Ishikawa (cell line): ENCODE data around the gene MEX3B.

Source experiments
- CREB1 ChIP-seq: IDR thresholded peaks from 2 replicates; pipeline ENCODE4 v1.6.1; 2012; ENCODE audit warnings: low read depth
- EGR1 ChIP-seq: IDR thresholded peaks from 2 replicates; pipeline ENCODE4 v1.6.1; 2012
- EP300 ChIP-seq: IDR thresholded peaks from 2 replicates; pipeline ENCODE4 v1.6.1; 2012; ENCODE audit warnings: borderline replicate concordance
- FOXM1 ChIP-seq: IDR thresholded peaks from 2 replicates; pipeline ENCODE4 v1.6.1; 2012; ENCODE audit warnings: low read depth, borderline replicate concordance
- NFIC ChIP-seq: IDR thresholded peaks from 2 replicates; pipeline ENCODE4 v1.6.1; 2012
- TAF1 ChIP-seq: IDR thresholded peaks from 2 replicates; pipeline ENCODE4 v1.6.1; 2012; ENCODE audit warnings: low read depth, mild to moderate bottlenecking
- TEAD4 ChIP-seq: IDR thresholded peaks from 2 replicates; pipeline ENCODE4 v1.6.1; 2012
- YY1 ChIP-seq: IDR thresholded peaks from 2 replicates; pipeline ENCODE4 v1.6.1; 2012; ENCODE audit warnings: low read depth
- ZBTB7A ChIP-seq: IDR thresholded peaks from 2 replicates; pipeline ENCODE4 v1.6.1; 2012; ENCODE audit warnings: low read depth
- TF ChIP-seq, protein P1 (sequence below): IDR thresholded peaks from 2 replicates; pipeline ENCODE4 v1.6.1; 2012; ENCODE audit warnings: low read depth, mild to moderate bottlenecking
- TF ChIP-seq, protein P2 (sequence below): IDR thresholded peaks from 2 replicates; pipeline ENCODE4 v1.6.1; 2012
- TF ChIP-seq, protein P3 (sequence below): IDR thresholded peaks from 2 replicates; pipeline ENCODE4 v1.6.1; 2012

DNA sequence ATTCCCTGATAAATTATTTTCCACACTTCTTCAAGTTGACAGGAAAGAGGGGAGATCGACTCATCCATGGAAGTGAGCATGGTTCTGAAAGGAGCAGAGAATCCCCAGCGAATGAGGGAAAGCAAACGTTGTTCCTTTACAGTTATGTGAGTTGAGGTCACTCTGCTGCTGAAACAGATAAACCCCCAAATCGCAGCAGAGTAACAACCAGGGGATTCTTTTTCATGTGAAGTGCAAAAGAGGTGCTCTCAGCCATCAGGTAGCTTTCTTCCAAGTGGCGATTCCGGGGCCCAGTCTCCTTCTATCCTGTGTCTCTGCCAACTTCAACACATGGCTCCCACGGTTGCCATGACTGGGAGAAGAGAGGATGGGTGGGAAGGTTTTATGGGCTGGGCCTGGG, 28.2 kb downstream of the MEX3B start:
- TF ChIP-seq TEAD4: no peak
- TF ChIP-seq, protein P1, sequence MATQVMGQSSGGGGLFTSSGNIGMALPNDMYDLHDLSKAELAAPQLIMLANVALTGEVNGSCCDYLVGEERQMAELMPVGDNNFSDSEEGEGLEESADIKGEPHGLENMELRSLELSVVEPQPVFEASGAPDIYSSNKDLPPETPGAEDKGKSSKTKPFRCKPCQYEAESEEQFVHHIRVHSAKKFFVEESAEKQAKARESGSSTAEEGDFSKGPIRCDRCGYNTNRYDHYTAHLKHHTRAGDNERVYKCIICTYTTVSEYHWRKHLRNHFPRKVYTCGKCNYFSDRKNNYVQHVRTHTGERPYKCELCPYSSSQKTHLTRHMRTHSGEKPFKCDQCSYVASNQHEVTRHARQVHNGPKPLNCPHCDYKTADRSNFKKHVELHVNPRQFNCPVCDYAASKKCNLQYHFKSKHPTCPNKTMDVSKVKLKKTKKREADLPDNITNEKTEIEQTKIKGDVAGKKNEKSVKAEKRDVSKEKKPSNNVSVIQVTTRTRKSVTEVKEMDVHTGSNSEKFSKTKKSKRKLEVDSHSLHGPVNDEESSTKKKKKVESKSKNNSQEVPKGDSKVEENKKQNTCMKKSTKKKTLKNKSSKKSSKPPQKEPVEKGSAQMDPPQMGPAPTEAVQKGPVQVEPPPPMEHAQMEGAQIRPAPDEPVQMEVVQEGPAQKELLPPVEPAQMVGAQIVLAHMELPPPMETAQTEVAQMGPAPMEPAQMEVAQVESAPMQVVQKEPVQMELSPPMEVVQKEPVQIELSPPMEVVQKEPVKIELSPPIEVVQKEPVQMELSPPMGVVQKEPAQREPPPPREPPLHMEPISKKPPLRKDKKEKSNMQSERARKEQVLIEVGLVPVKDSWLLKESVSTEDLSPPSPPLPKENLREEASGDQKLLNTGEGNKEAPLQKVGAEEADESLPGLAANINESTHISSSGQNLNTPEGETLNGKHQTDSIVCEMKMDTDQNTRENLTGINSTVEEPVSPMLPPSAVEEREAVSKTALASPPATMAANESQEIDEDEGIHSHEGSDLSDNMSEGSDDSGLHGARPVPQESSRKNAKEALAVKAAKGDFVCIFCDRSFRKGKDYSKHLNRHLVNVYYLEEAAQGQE: no peak
- TF ChIP-seq, protein P2, sequence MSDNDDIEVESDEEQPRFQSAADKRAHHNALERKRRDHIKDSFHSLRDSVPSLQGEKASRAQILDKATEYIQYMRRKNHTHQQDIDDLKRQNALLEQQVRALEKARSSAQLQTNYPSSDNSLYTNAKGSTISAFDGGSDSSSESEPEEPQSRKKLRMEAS: no peak
- TF ChIP-seq YY1: no peak
- TF ChIP-seq CREB1: no peak
- TF ChIP-seq EGR1: no peak
- TF ChIP-seq ZBTB7A: no peak
- TF ChIP-seq EP300: no peak
- TF ChIP-seq NFIC: no peak
- TF ChIP-seq FOXM1: no peak
- TF ChIP-seq TAF1: no peak
- TF ChIP-seq, protein P3, sequence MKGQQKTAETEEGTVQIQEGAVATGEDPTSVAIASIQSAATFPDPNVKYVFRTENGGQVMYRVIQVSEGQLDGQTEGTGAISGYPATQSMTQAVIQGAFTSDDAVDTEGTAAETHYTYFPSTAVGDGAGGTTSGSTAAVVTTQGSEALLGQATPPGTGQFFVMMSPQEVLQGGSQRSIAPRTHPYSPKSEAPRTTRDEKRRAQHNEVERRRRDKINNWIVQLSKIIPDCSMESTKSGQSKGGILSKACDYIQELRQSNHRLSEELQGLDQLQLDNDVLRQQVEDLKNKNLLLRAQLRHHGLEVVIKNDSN: no peak
